ENCODE results near the gene NR1D1. TPM values are rescaled to one million over a fixed set of nuclear protein-coding genes. Genes with fewer than 3 reads are reported as not detected.

Gene NR1D1
- total and polyA plus RNA-seq, 2 of the 8 experiments (the other 6 are each of a cell fraction or from before 2014, with no cell fraction given), result 1.5 to 4.6 TPM

DNA sequence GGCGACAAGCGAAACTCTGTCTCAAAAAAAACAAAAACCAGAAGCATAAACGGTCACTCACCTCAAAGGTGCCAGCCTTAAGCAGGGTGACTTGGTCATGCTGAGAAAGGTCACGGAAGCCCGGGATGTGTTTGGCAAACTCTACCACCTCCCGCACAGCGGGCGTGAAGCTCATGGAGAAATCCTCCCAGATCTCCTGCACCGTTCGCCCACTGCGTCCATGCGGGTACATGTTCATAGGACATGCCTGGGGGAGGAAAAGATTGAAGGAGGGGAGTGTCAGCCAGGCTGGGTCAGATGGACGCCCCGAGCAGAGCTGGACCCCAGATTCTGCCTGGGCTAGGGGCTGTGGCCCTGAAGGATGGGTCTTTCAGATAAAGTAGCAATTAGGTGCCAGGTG is 5.5 kb downstream of the NR1D1 start (continued):
- TF ChIP-seq CHD7 (IDR thresholded peaks at IDR 0.05; ENCODE audit: insufficient replicate concordance, low read length) (no peak), GABPA (IDR thresholded peaks at IDR 0.05; ENCODE audit: borderline replicate concordance, insufficient read depth, low read length) (no peak), KDM1A (IDR thresholded peaks at IDR 0.05; ENCODE audit: borderline replicate concordance, low read length) (no peak), KDM4A (IDR thresholded peaks at IDR 0.05; ENCODE audit: low read depth, low read length, severe bottlenecking) (no peak)

Measured in H1 (cell line).